GM12878 (cell line): ENCODE results near the gene MCUB. TPM values are rescaled to one million over a fixed set of nuclear protein-coding genes. Genes with fewer than 3 reads are reported as not detected.

Source experiments
- ATAC-seq: fragments of 200-7000 bp; cut with Tn5 transposase; 3 replicates; pipeline ENCODE4 v1.9.1; 2020; ENCODE audit warnings: mild to moderate bottlenecking, moderate library complexity
- BruUV-seq: library from RNA; stranded (reverse); fragments of 400-500 nt; replicated peaks from 2 replicates; lab custom pipeline; 2021; lab: Mats Ljungman, UMichigan
- CTCF ChIA-PET: fragments of 300-600 bp; sonication (Branson Sonifier 250); formaldehyde crosslinking; extraction: SDS; loops from one replicate; lab custom pipeline; 2021; ENCODE audit warnings: inconsistent platforms; lab: Yijun Ruan, JAX
- POLR2A ChIA-PET: fragments of 350-600 bp; formaldehyde crosslinking; extraction: SDS; loops from one replicate; lab custom pipeline; 2021; ENCODE audit warnings: inconsistent platforms; lab: Charles Lee
- RAD21 ChIA-PET: fragments of 300-600 bp; sonication (Branson Sonifier 250); formaldehyde crosslinking; loops from one replicate; lab custom pipeline; 2023; ENCODE audit warnings: antibody characterized with exemption; ENCODE audit not compliant: unreplicated experiment; lab: Charles Lee
- SMC1A ChIA-PET: fragments of 300-600 bp; sonication (Branson Sonifier 250); formaldehyde crosslinking; loops from one replicate; lab custom pipeline; 2023; ENCODE audit not compliant: unreplicated experiment, uncharacterized antibody; lab: Charles Lee
- DNase-seq: peaks from one replicate; pipeline ENCODE4 v3.0.0-alpha.2; 2011; ENCODE audit warnings: low read depth, low spot score
- FAIRE-seq: peaks from 3 replicates; lab custom pipeline; 2011; peaks lifted over from hg19 to GRCh38; lab: Jason Lieb, UNC
- H2AFZ ChIP-seq: 2 replicates; pipeline ENCODE4 v1.6.0; 2011; ENCODE audit warnings: low read depth, low read length, control low read depth; ENCODE audit not compliant: control insufficient read depth
- H3K27ac ChIP-seq: 2 replicates; pipeline ENCODE4 v1.5.1; 2011; ENCODE audit warnings: control low read depth; ENCODE audit not compliant: control insufficient read depth, insufficient read depth
- H3K27me3 ChIP-seq, 2 experiments: replicated peaks in 1 of 2; 2 replicates each; pipeline versions ENCODE4 v1.6.0 to v1.6.1; 2011; ENCODE audit warnings: low read length in 1 of 2; ENCODE audit not compliant: control insufficient read depth in 2 of 2, insufficient read depth in 2 of 2
- H3K36me3 ChIP-seq, 2 experiments: 2 replicates each; pipeline ENCODE4 v1.5.1; 2011; ENCODE audit warnings: low read length in 1 of 2; ENCODE audit not compliant: control insufficient read depth in 2 of 2, insufficient read depth in 2 of 2
- H3K4me1 ChIP-seq: 2 replicates; pipeline ENCODE4 v1.6.1; 2011; ENCODE audit warnings: mild to moderate bottlenecking, low read length, moderate library complexity, mixed read lengths; ENCODE audit not compliant: control insufficient read depth, insufficient read depth
- H3K4me2 ChIP-seq: 2 replicates; pipeline ENCODE4 v1.6.0; 2011; ENCODE audit warnings: control low read depth; ENCODE audit not compliant: control insufficient read depth, insufficient read depth
- H3K4me3 ChIP-seq: fragments of 200-600 bp; sonication (generic); 2 replicates; pipeline ENCODE4 v1.5.1; 2016
- H3K79me2 ChIP-seq: 2 replicates; pipeline ENCODE4 v1.6.0; 2011; ENCODE audit warnings: low read length; ENCODE audit not compliant: control insufficient read depth, insufficient read depth
- H3K9ac ChIP-seq: 2 replicates; pipeline ENCODE4 v1.8.0; 2011; ENCODE audit warnings: low read length, control low read depth, mixed read lengths; ENCODE audit not compliant: control insufficient read depth, insufficient read depth
- H3K9me3 ChIP-seq: replicated peaks from 3 replicates; pipeline ENCODE4 v1.5.1; 2011; ENCODE audit warnings: mild to moderate bottlenecking, low read length; ENCODE audit not compliant: control insufficient read depth, insufficient read depth
- H4K20me1 ChIP-seq: 2 replicates; pipeline ENCODE4 v1.6.0; 2011; ENCODE audit not compliant: control insufficient read depth, insufficient read depth
- CBX5 ChIP-seq: sonication (generic); IDR thresholded peaks from 2 replicates; pipeline ENCODE4 v1.6.1; 2016; ENCODE audit warnings: low read depth, moderate library complexity, mild to moderate bottlenecking, inconsistent platforms
- CEBPB ChIP-seq, 2 experiments: fragments of 150-350 bp in 1 of 2; IDR thresholded peaks; 2 replicates each; pipeline ENCODE4 v1.6.1; 2012 to 2014; ENCODE audit warnings: low read depth in 2 of 2, low read length in 2 of 2, borderline replicate concordance in 1 of 2, inconsistent platforms in 1 of 2
- CHD2 ChIP-seq: IDR thresholded peaks from 2 replicates; pipeline ENCODE4 v1.6.1; 2011; ENCODE audit warnings: low read depth, low read length, improper control_type of control experiment, borderline replicate concordance
- IRF4 ChIP-seq: IDR thresholded peaks from 2 replicates; pipeline ENCODE4 v1.6.1; 2011; ENCODE audit warnings: low read depth, low read length
- KDM1A ChIP-seq: fragments of 200-600 bp; sonication (generic); IDR thresholded peaks from 2 replicates; pipeline ENCODE4 v1.6.1; 2016; ENCODE audit warnings: borderline replicate concordance
- NFIC ChIP-seq: IDR thresholded peaks from 2 replicates; pipeline ENCODE4 v1.6.1; 2012; ENCODE audit warnings: low read depth, mild to moderate bottlenecking, inconsistent platforms, low read length, moderate library complexity
- SKIL ChIP-seq: fragments of 450-650 bp; IDR thresholded peaks from 2 replicates; pipeline ENCODE4 v1.6.1; 2017; ENCODE audit warnings: mild to moderate bottlenecking, low read depth, inconsistent platforms; ENCODE audit not compliant: poor library complexity, severe bottlenecking
- SREBF2 ChIP-seq: IDR thresholded peaks from 2 replicates; pipeline ENCODE4 v1.6.1; 2012; ENCODE audit warnings: mild to moderate bottlenecking, low read length
- STAT1 ChIP-seq: fragments of 450-650 bp; conservative IDR thresholded peaks from 2 replicates; pipeline ENCODE4 v1.6.1; 2014; ENCODE audit warnings: antibody characterized with exemption, mild to moderate bottlenecking
- TARDBP ChIP-seq: IDR thresholded peaks from 2 replicates; pipeline ENCODE4 v1.6.1; 2016; ENCODE audit warnings: borderline replicate concordance
- TCF7 ChIP-seq: IDR thresholded peaks from 2 replicates; pipeline ENCODE4 v1.6.1; 2014; ENCODE audit warnings: antibody characterized with exemption, borderline replicate concordance
- ZNF207 ChIP-seq: fragments of 450-650 bp; IDR thresholded peaks from 2 replicates; pipeline ENCODE4 v1.6.1; 2014; ENCODE audit warnings: antibody characterized with exemption, mild to moderate bottlenecking, borderline replicate concordance
- ZSCAN29 ChIP-seq: fragments of 450-650 bp; IDR thresholded peaks from 2 replicates; pipeline ENCODE4 v1.6.1; 2017; ENCODE audit warnings: mild to moderate bottlenecking, moderate library complexity
- WGBS: methylation state at CpG from one replicate; pipeline ENCODE4 v1.1.6; 2016; ENCODE audit warnings: low lambda C conversion rate; ENCODE audit not compliant: insufficient replicate concordance, insufficient coverage; ENCODE audit errors: missing lambda C conversion rate; 5-methylcytosine and 5-hydroxymethylcytosine counted together
- in situ Hi-C: fragments of 300-500 bp; cut with MboI; formaldehyde crosslinking; loops from 9 replicates; pipeline ENCODE4 v1.14.3; 2018; ENCODE audit warnings: mixed read lengths
- intact Hi-C: fragments of 100-400 bp; cut with micrococcal nuclease; formaldehyde crosslinking; loops from one replicate; pipeline ENCODE4 v1.14.2; 2022; ENCODE audit not compliant: unreplicated experiment
- polyA plus RNA-seq, 11 experiments: library from polyadenylated mRNA; depleted of rRNA in 4 of 11; unstranded in 6 of 11; stranded (reverse) in 5 of 11; fragments of >200 nt; fragmentation: Nextera tagmentation in 4 of 11; fragmentation: Illumina TruSeq in 1 of 11; extraction: Ambion mirVana in 4 of 11; extraction: Trizol in 1 of 11; gene quantifications; 1 replicate in 1 of 11; 2 replicates in 10 of 11; pipeline versions ENCODE4 v1.2.1 to v1.2.3, GENCODE V29; 2011 to 2016; ENCODE audit warnings: inconsistent platforms in 2 of 11, missing spikeins in 2 of 11, low read depth in 1 of 11
- total RNA-seq, 4 experiments: library from RNA; depleted of rRNA in 3 of 4; stranded (reverse); fragments of >200 nt in 3 of 4; fragmentation: Illumina TruSeq in 1 of 4; extraction: Trizol in 1 of 4; gene quantifications; 2 replicates each; pipeline versions ENCODE4 v1.2.1 to v1.2.3, GENCODE V29; 2013 to 2021
- TF ChIP-seq, protein P1 (sequence below): fragments of 450-650 bp; IDR thresholded peaks from 2 replicates; pipeline ENCODE4 v1.6.1; 2016; ENCODE audit warnings: mild to moderate bottlenecking

Gene MCUB
- total and polyA plus RNA-seq, 10 of the 15 experiments (the other 5 are each of a cell fraction or from before 2014, with no cell fraction given) = 4.7 to 63.7 (median 39.4) TPM

GRCh38 chr4:109590905-109591304 is 30.9 kb downstream of the MCUB start:
- BruUV-seq = no TSS peak
- in situ Hi-C loops (no loop called here), intact Hi-C loops (no loop called here)
- Histone ChIP-seq H3K9me3 (no peaks in the 10 kb centered on the region; the same call in 2 of the 3 replicates), H2AFZ (no peak overlapping the region), H3K4me2 (peak overlapping the region; percentile 14; the same call in 1 of the 2 replicates), H4K20me1 (peaks cover 3% of the 10 kb centered on the region), H3K4me3 (no peak overlapping the region), H3K4me1 (peaks cover 9% of the 10 kb centered on the region; the same call in 1 of the 2 replicates), H3K79me2 (no peaks in the 10 kb centered on the region), H3K27me3 (no peaks in the 10 kb centered on the region), H3K36me3 (no peaks in the 10 kb centered on the region), H3K9ac (no peak overlapping the region), H3K27ac (no peak overlapping the region)
- TF ChIP-seq KDM1A (no peak), CBX5 (no peak), ZNF207 (no peak), TARDBP (no peak), CEBPB (IDR thresholded peaks at IDR 0.05; ENCODE audit: borderline replicate concordance in 1 of 2, low read depth in 2 of 2, low read length in 2 of 2) (no peak), CHD2 (no peak), STAT1 (no peak)
- DNase-seq (no peak), ATAC-seq (no peak), FAIRE-seq (no peak)
- ChIA-PET CTCF (interaction anchor here (0.6 kb wide), 1 partner anchor 118 kb away, joined by 3 read pairs; no protein-coding TSS in a partner anchor), SMC1A (interaction anchor here (1.0 to 2.0 kb wide), 5 partner anchors 8 to 78 kb away, joined by 3 to 5 read pairs (median 3); no protein-coding TSS in a partner anchor), RAD21 (interaction anchor here (1.1 kb wide), 1 partner anchor 31 kb away, joined by 5 read pairs; the partner anchor contains the start of gene MCUB), POLR2A (no interaction called here)
- WGBS = 67% methylated on average over 3 of the region's 3 CpGs

DNA sequence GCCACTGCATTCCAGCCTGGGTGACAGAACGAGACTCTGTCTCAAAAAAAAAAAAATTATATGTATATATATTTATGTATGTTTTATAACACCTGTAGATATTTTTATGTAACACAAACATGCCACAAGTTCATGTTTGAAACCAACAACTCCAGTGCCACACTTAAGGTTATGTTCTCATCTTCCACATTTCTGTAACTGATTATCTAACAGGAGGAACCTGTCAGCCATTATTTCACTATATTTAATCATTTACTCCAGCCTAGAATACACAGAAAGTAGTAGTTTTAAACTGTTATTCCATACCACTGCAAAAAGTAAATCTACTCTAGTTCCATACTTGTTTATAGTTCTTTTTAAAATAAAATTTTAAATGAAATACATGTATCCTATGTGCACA is 32.3 kb downstream of the MCUB start:
- in situ Hi-C loops = no loop called here
- ATAC-seq (no peak), DNase-seq (no peak), FAIRE-seq (no peak)
- ChIA-PET SMC1A (no interaction called here), RAD21 (no interaction called here), CTCF (no interaction called here), POLR2A (no interaction called here)
- H3K9me3 ChIP-seq = no peaks in the 10 kb centered on the region; the same call in 2 of the 3 replicates
- no peak overlapping the region for H3K27ac ChIP-seq
- no peak overlapping the region for H3K4me2 ChIP-seq
- peaks cover 3% of the 10 kb centered on the region for H4K20me1 ChIP-seq
- H3K4me1 ChIP-seq = peaks cover 9% of the 10 kb centered on the region; the same call in 1 of the 2 replicates
- no peak overlapping the region for H2AFZ ChIP-seq
- no peaks in the 10 kb centered on the region for H3K27me3 ChIP-seq
- WGBS = 78% methylated on average over 1 of the region's 1 CpG
- no TSS peak for BruUV-seq
- no peaks in the 10 kb centered on the region for H3K36me3 ChIP-seq
- H3K79me2 ChIP-seq = no peaks in the 10 kb centered on the region
- intact Hi-C loops = no loop called here
- H3K4me3 ChIP-seq = no peak overlapping the region
- H3K9ac ChIP-seq = no peak overlapping the region
- TF ChIP-seq SREBF2 (no peak), IRF4 (no peak), NFIC (no peak), SKIL (no peak), TCF7 (no peak), ZSCAN29 (no peak)
- TF ChIP-seq, protein P1, sequence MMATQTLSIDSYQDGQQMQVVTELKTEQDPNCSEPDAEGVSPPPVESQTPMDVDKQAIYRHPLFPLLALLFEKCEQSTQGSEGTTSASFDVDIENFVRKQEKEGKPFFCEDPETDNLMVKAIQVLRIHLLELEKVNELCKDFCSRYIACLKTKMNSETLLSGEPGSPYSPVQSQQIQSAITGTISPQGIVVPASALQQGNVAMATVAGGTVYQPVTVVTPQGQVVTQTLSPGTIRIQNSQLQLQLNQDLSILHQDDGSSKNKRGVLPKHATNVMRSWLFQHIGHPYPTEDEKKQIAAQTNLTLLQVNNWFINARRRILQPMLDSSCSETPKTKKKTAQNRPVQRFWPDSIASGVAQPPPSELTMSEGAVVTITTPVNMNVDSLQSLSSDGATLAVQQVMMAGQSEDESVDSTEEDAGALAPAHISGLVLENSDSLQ = no peak
